Upper lobe of left lung (tissue), 4 donors: ENCODE measurements around the gene ARHGEF40.

Source experiments
- EP300 ChIP-seq, 4 donors: sonication (generic); formaldehyde crosslinking; IDR thresholded peaks; one replicate each; pipeline ENCODE4 v1.5.1; 2017; ENCODE audit warnings: antibody characterized with exemption in 4 of 4, control low read depth in 2 of 4
- POLR2A ChIP-seq, 4 donors: fragments of 450-650 bp; IDR thresholded peaks; one replicate each; pipeline ENCODE4 v1.5.1; 2016 to 2017; ENCODE audit warnings: antibody characterized with exemption in 4 of 4, mild to moderate bottlenecking in 2 of 4
- POLR2AphosphoS5 ChIP-seq, 2 donors: sonication (generic); formaldehyde crosslinking; IDR thresholded peaks; one replicate each; pipeline ENCODE4 v1.5.1; 2017; ENCODE audit warnings: antibody characterized with exemption in 2 of 2
- TF ChIP-seq, protein P1 (sequence below), 6 experiments: fragments of 450-650 bp in 4 of 6; fragments of 200-600 bp in 2 of 6; sonication (generic) in 2 of 6; IDR thresholded peaks; one replicate each; pipeline ENCODE4 v1.5.1; 2016 to 2019; ENCODE audit warnings: antibody characterized with exemption in 6 of 6

GRCh38 chr14:21043974-21044618 is 26.0 kb upstream of the ARHGEF40 start:
- TF ChIP-seq POLR2A (IDR thresholded peaks at IDR 0.05) (no peak), POLR2AphosphoS5 (IDR thresholded peaks at IDR 0.05) (peak; percentile 55 to 61), EP300 (IDR thresholded peaks at IDR 0.05) (peak in 1 of 4 donors; percentile 23)
- TF ChIP-seq, protein P1, sequence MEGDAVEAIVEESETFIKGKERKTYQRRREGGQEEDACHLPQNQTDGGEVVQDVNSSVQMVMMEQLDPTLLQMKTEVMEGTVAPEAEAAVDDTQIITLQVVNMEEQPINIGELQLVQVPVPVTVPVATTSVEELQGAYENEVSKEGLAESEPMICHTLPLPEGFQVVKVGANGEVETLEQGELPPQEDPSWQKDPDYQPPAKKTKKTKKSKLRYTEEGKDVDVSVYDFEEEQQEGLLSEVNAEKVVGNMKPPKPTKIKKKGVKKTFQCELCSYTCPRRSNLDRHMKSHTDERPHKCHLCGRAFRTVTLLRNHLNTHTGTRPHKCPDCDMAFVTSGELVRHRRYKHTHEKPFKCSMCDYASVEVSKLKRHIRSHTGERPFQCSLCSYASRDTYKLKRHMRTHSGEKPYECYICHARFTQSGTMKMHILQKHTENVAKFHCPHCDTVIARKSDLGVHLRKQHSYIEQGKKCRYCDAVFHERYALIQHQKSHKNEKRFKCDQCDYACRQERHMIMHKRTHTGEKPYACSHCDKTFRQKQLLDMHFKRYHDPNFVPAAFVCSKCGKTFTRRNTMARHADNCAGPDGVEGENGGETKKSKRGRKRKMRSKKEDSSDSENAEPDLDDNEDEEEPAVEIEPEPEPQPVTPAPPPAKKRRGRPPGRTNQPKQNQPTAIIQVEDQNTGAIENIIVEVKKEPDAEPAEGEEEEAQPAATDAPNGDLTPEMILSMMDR (IDR thresholded peaks at IDR 0.05) = no peak
